ENCODE measurements around the gene XYLT1.

XYLT1 gene

DNA sequence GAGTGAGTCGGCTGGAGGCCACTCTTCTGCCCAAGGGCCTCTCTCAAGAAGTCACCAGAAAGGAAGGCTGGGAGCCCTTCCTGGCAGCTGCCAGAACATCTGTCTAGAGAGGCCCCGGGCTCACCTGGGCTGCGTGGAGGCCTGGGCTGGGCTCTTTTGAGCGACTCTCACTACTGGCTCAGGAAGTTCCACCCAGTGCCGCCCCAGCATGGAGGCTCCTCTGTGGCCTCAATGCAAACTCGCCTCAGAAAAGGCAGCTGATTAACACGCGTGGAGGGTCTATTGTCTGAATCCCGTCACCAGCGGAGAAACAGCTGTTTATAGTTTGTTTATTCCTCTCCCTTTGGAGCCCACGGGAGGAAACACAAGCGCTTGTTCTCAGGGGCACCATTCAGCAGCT, 25.3 kb downstream of the XYLT1 start:
- in situ Hi-C loops (cut with HindIII; ENCODE audit: low sequenced_read_pairs) = no loop called here
- TF ChIP-seq, protein P1, sequence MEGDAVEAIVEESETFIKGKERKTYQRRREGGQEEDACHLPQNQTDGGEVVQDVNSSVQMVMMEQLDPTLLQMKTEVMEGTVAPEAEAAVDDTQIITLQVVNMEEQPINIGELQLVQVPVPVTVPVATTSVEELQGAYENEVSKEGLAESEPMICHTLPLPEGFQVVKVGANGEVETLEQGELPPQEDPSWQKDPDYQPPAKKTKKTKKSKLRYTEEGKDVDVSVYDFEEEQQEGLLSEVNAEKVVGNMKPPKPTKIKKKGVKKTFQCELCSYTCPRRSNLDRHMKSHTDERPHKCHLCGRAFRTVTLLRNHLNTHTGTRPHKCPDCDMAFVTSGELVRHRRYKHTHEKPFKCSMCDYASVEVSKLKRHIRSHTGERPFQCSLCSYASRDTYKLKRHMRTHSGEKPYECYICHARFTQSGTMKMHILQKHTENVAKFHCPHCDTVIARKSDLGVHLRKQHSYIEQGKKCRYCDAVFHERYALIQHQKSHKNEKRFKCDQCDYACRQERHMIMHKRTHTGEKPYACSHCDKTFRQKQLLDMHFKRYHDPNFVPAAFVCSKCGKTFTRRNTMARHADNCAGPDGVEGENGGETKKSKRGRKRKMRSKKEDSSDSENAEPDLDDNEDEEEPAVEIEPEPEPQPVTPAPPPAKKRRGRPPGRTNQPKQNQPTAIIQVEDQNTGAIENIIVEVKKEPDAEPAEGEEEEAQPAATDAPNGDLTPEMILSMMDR (IDR thresholded peaks at IDR 0.05; ENCODE audit: low read depth, low read length) = no peak

DNA sequence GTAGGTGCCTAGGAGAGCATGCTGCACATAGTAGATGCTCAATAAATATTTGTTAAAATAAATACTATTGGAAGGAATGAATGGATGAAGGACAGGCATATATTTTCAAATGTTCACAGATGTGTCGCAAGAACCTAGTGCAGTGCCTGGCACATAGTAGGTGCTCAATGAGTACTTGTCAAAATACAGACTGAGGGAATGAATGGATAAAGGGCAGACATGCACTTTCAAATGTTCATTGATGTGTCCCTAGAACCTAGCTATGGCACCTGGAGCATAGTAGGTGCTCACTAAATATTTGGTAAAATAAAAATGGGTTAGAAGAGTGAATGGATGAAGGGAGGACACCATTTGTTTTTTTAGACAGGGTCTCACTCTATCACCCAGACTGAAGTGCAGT, 26.1 kb downstream of the XYLT1 start:
- TF ChIP-seq, protein P1 (IDR thresholded peaks at IDR 0.05; ENCODE audit: low read depth, low read length) = no peak
- in situ Hi-C loops (cut with HindIII; ENCODE audit: low sequenced_read_pairs) = no loop called here
- no peak overlapping the region for H3K4me3 ChIP-seq (ENCODE audit: low read depth, low read length)
- DNase-seq (ENCODE audit: low read depth, low spot score) = no peak

More for the DNA sequence above, 25.3 kb downstream of the XYLT1 start:
- no peak overlapping the region for H3K4me3 ChIP-seq (ENCODE audit: low read depth, low read length)
- DNase-seq (ENCODE audit: low read depth, low spot score) = no peak

DNA sequence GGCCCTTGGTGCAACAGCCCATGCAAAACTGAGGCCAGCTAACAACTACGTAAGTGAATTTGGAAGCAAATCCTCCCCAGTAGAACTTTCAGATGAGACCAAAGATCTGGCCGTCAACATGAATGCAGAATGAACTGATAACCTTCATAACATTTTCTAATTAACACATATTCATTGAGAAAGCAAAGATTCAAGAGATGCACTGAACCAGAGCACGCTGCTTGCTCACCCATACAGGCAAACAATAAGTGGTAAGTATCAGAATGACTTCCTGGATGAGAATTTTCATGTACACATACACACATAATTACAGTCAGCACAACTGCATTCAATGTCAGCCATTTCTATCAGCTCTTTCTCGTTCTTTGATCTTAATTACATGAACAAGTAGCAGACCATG, 30.6 kb downstream of the XYLT1 start:
- no peak for DNase-seq (ENCODE audit: low read depth, low spot score)
- in situ Hi-C loops (cut with HindIII; ENCODE audit: low sequenced_read_pairs) = no loop called here
- H3K4me3 ChIP-seq (ENCODE audit: low read depth, low read length) = no peak overlapping the region
- TF ChIP-seq, protein P1 (IDR thresholded peaks at IDR 0.05; ENCODE audit: low read depth, low read length) = no peak

DNA sequence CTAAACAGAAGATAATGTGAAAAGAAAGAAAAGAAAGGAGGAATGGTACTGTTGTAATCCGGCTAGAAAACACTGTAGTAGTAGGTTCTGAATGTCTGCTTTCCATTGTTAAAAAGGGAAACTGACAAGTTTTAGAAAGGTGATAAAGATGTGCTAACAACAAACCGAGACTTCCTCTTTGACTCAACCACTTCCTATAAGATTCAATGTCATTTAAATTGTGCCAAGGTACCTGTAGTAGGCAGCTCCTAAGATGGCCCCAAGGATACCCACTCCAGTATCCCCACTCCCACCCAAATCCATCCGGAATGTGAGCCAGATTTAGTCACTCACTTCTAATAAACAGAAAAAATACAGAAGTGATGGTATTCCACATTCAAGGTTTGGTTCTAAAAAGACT, 31.2 kb downstream of the XYLT1 start:
- TF ChIP-seq, protein P1 (IDR thresholded peaks at IDR 0.05; ENCODE audit: low read depth, low read length) = no peak
- no peak overlapping the region for H3K4me3 ChIP-seq (ENCODE audit: low read depth, low read length)
- in situ Hi-C loops (cut with HindIII; ENCODE audit: low sequenced_read_pairs) = no loop called here
- DNase-seq (ENCODE audit: low read depth, low spot score) = no peak

DNA sequence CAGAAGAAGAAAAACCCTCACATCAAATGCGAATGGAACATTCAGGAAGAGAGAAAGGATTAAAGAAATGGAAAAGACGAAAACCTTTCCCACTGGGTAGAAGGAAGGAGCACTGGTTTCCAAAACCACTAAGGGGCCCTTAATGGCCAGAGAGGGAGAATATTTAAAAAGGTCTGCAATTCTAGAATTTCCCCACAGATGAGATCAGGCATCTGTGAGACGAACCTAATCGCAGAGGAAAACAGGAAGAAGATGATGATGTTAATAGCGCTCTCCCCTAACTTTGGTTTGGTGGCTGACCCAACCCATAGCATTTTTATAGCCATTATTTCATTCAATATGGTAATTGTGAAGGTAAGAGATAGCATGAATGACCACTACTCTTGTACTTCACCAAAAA, 32.8 kb downstream of the XYLT1 start:
- TF ChIP-seq, protein P1 (IDR thresholded peaks at IDR 0.05; ENCODE audit: low read depth, low read length) = no peak
- in situ Hi-C loops (cut with HindIII; ENCODE audit: low sequenced_read_pairs) = no loop called here
- no peak for DNase-seq (ENCODE audit: low read depth, low spot score)
- no peak overlapping the region for H3K4me3 ChIP-seq (ENCODE audit: low read depth, low read length)

DNA sequence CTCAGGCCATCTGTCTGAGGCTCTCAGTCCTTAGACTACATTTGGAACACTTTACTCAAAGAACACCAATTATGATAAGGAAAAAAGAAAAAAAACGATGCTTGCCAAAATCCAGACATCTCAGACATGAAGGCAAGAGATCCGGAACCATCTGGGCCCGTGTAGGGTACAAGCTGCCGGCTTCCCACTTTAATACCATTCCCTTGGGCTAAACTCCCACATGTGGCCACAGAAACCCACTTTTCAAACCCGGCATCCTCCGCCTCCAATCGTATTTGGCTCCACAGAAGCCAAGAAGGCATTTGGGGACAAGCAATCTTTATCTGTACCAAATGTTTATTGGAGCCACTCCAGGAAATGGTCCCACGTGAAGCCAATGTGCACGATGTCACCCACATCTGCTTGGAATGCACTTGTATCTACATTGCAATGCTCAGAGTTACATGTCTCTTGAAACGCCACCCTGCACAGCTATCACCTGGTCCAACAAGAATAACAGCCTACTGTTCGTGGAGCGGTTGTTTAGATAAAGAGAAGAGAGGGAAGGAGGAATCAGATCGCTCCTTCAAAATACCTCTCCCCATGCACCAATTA, 33.5 kb downstream of the XYLT1 start:
- in situ Hi-C loops (cut with HindIII; ENCODE audit: low sequenced_read_pairs) = no loop called here
- H3K4me3 ChIP-seq (ENCODE audit: low read depth, low read length) = no peak overlapping the region
- TF ChIP-seq, protein P1 (IDR thresholded peaks at IDR 0.05; ENCODE audit: low read depth, low read length) = no peak
- no peak for DNase-seq (ENCODE audit: low read depth, low spot score)

DNA sequence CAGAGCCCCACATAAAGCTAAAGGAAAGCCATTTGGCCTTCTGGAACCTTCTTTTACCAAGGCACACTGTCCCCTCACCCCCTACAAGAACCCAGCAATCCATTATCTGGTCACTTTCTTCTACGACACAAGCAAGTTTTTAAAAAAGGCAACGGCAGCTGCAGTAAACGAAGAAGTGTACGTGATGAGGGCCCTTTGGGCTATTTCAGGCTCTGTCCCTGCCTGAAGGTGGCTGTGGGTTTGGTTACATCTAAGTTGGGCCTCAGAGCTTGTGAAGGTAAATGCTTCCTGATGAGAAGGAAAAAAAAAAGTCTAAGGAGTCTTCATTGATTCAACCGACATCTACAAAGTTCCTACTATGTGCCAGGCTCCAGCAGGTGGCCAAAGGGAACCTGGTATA, 35.4 kb downstream of the XYLT1 start:
- DNase-seq (ENCODE audit: low read depth, low spot score) = no peak
- in situ Hi-C loops (cut with HindIII; ENCODE audit: low sequenced_read_pairs) = no loop called here
- TF ChIP-seq, protein P1 (IDR thresholded peaks at IDR 0.05; ENCODE audit: low read depth, low read length) = no peak
- H3K4me3 ChIP-seq (ENCODE audit: low read depth, low read length) = no peak overlapping the region
